HCT116 (cell line): ENCODE measurements around the gene MYCBP2. TPM values are rescaled to one million over a fixed set of nuclear protein-coding genes. Genes with fewer than 3 reads are reported as not detected.

ENCODE experiments used
- ATAC-seq: fragments of 200-7000 bp; cut with Tn5 transposase; 2 replicates; pipeline ENCODE4 v1.9.1; 2020; ENCODE audit warnings: mild to moderate bottlenecking, moderate library complexity
- BruUV-seq: library from RNA; stranded (reverse); fragments of 400-500 nt; replicated peaks from 2 replicates; lab custom pipeline; 2021; lab: Mats Ljungman, UMichigan
- CTCF ChIA-PET: fragments of 300-600 bp; sonication (Branson Sonifier 250); formaldehyde crosslinking; loops from one replicate; lab custom pipeline; 2021; ENCODE audit warnings: antibody characterized with exemption; lab: Charles Lee
- POLR2A ChIA-PET: fragments of 300-600, 350-600 bp; sonication (Branson Sonifier 250); formaldehyde crosslinking; loops from one replicate; lab custom pipeline; 2021; ENCODE audit warnings: antibody characterized with exemption; lab: Charles Lee
- RAD21 ChIA-PET, 2 experiments: fragments of 300-600 bp; sonication (Branson Sonifier 250); formaldehyde crosslinking; loops; one replicate each; lab custom pipeline; 2023; ENCODE audit warnings: low total read pairs in 2 of 2; ENCODE audit not compliant: uncharacterized antibody in 2 of 2, unreplicated experiment in 2 of 2, low non-redundant PET in 1 of 2; lab: Charles Lee
- DNase-seq: peaks from one replicate; pipeline ENCODE4 v3.0.0-alpha.2; 2010; ENCODE audit warnings: low read depth, low spot score
- H2AFZ ChIP-seq: fragments of 200-600 bp; shearing (Covaris generic), sonication (generic); 2 replicates; pipeline ENCODE4 v1.6.1; 2017; ENCODE audit warnings: low read depth, mixed run types, mixed read lengths, antibody characterized with exemption, low read length; ENCODE audit not compliant: poor library complexity, severe bottlenecking
- H3K27ac ChIP-seq: 2 replicates; pipeline ENCODE4 v1.5.1; 2012; ENCODE audit warnings: low read depth, low read length
- H3K27me3 ChIP-seq: fragments of 200-600 bp; sonication (generic); 2 replicates; pipeline ENCODE4 v1.6.1; 2016; ENCODE audit warnings: mixed run types, low read length, mixed read lengths; ENCODE audit not compliant: insufficient read depth
- H3K36me3 ChIP-seq, 2 experiments: fragments of 200-500 bp in 1 of 2; fragments of 200-600 bp in 1 of 2; sonication (Bioruptor generic) in 1 of 2; sonication (generic) in 1 of 2; 2 replicates each; pipeline versions ENCODE4 v1.5.1 to v1.6.1; 2014 to 2016; ENCODE audit warnings: low read length in 2 of 2, inconsistent platforms in 1 of 2, mixed read lengths in 1 of 2, mixed run types in 1 of 2; ENCODE audit not compliant: insufficient read depth in 2 of 2, control insufficient read depth in 1 of 2
- H3K4me1 ChIP-seq, 2 experiments: fragments of 200-600 bp in 1 of 2; sonication (generic) in 1 of 2; 2 replicates each; pipeline versions ENCODE4 v1.5.1 to v1.6.1; 2012 to 2017; ENCODE audit warnings: low read length in 2 of 2, inconsistent platforms in 1 of 2, mild to moderate bottlenecking in 1 of 2, mixed read lengths in 1 of 2, mixed run types in 1 of 2, moderate library complexity in 1 of 2; ENCODE audit not compliant: insufficient read depth in 2 of 2, control insufficient read depth in 1 of 2
- H3K4me2 ChIP-seq: fragments of 200-600 bp; sonication (generic); 2 replicates; pipeline ENCODE4 v1.6.1; 2017; ENCODE audit warnings: mixed run types, low read length, mixed read lengths
- H3K4me3 ChIP-seq, 2 experiments: fragments of 200-600 bp in 1 of 2; sonication (generic) in 1 of 2; replicated peaks in 1 of 2; 2 replicates each; pipeline ENCODE4 v1.5.1; 2011 to 2016; ENCODE audit warnings: low read length in 2 of 2, control low read depth in 1 of 2, low read depth in 1 of 2, mild to moderate bottlenecking in 1 of 2, mixed read lengths in 1 of 2, mixed run types in 1 of 2
- H3K79me2 ChIP-seq: fragments of 200-600 bp; sonication (generic); 2 replicates; pipeline ENCODE4 v1.6.1; 2017; ENCODE audit warnings: mild to moderate bottlenecking, mixed run types, low read length, moderate library complexity, mixed read lengths; ENCODE audit not compliant: insufficient read depth
- H3K9ac ChIP-seq: fragments of 200-600 bp; sonication (generic); 2 replicates; pipeline ENCODE4 v1.6.1; 2016; ENCODE audit warnings: low read length, mixed read lengths
- H3K9me2 ChIP-seq: fragments of 200-600 bp; sonication (generic), shearing (Covaris generic); 2 replicates; pipeline ENCODE4 v1.6.1; 2017; ENCODE audit warnings: mixed run types, mild to moderate bottlenecking, moderate library complexity; ENCODE audit not compliant: insufficient read depth
- H3K9me3 ChIP-seq, 2 experiments: fragments of 200-500 bp in 1 of 2; fragments of 200-600 bp in 1 of 2; sonication (Bioruptor generic) in 1 of 2; sonication (generic) in 1 of 2; 2 replicates each; pipeline ENCODE4 v1.6.1; 2014 to 2017; ENCODE audit warnings: low read length in 2 of 2, mixed read lengths in 2 of 2, inconsistent platforms in 1 of 2, low read depth in 1 of 2, mild to moderate bottlenecking in 1 of 2, mixed run types in 1 of 2, moderate library complexity in 1 of 2; ENCODE audit not compliant: control insufficient read depth in 1 of 2, insufficient read depth in 1 of 2
- H4K20me1 ChIP-seq: fragments of 200-600 bp; sonication (generic), shearing (Covaris generic); 2 replicates; pipeline ENCODE4 v1.6.1; 2017; ENCODE audit warnings: mixed run types, mild to moderate bottlenecking, moderate library complexity; ENCODE audit not compliant: insufficient read depth
- CEBPB ChIP-seq: IDR thresholded peaks from 2 replicates; pipeline ENCODE4 v1.6.1; 2012; ENCODE audit warnings: low read depth
- EGR1 ChIP-seq: IDR thresholded peaks from 2 replicates; pipeline ENCODE4 v1.6.1; 2012; ENCODE audit warnings: low read depth
- FOSL1 ChIP-seq: IDR thresholded peaks from 2 replicates; pipeline ENCODE4 v1.6.1; 2012; ENCODE audit warnings: low read depth
- JUND ChIP-seq: IDR thresholded peaks from 2 replicates; pipeline ENCODE4 v1.6.1; 2012
- POLR2A ChIP-seq: IDR thresholded peaks from 2 replicates; pipeline ENCODE4 v1.7.0; 2011; ENCODE audit warnings: borderline replicate concordance; ENCODE audit not compliant: insufficient read depth, insufficient read length; ENCODE audit errors: extremely low read depth
- POLR2AphosphoS5 ChIP-seq: IDR thresholded peaks from 2 replicates; pipeline ENCODE4 v1.6.1; 2011; ENCODE audit warnings: mild to moderate bottlenecking, low read depth, low read length, moderate library complexity
- SP1 ChIP-seq: IDR thresholded peaks from 2 replicates; pipeline ENCODE4 v1.6.1; 2012; ENCODE audit warnings: low read depth
- SRF ChIP-seq: IDR thresholded peaks from 2 replicates; pipeline ENCODE4 v1.6.1; 2012; ENCODE audit warnings: low read depth
- TCF7L2 ChIP-seq: IDR thresholded peaks from 2 replicates; pipeline ENCODE4 v1.7.0; 2011; ENCODE audit warnings: borderline replicate concordance, inconsistent platforms; ENCODE audit not compliant: insufficient read depth, insufficient read length; ENCODE audit errors: extremely low read depth
- YY1 ChIP-seq: IDR thresholded peaks from 2 replicates; pipeline ENCODE4 v1.6.1; 2011; ENCODE audit warnings: low read length, low read depth, moderate library complexity, mild to moderate bottlenecking; ENCODE audit not compliant: insufficient replicate concordance; ENCODE audit errors: extremely low read depth
- ZFX ChIP-seq: fragments of 450-650 bp; IDR thresholded peaks from 2 replicates; pipeline ENCODE4 v1.6.1; 2017
- ZNF274 ChIP-seq: fragments of 200-500 bp; sonication (Bioruptor generic); IDR thresholded peaks from 2 replicates; pipeline ENCODE4 v1.6.1; 2014; ENCODE audit warnings: mild to moderate bottlenecking, low read depth, low read length, inconsistent platforms
- intact Hi-C: fragments of 100-400 bp; cut with micrococcal nuclease; formaldehyde crosslinking; loops from 2 replicates; pipeline ENCODE4 v1.10.0; 2022
- total RNA-seq: library from RNA; stranded (reverse); gene quantifications from one replicate; pipeline ENCODE4 v1.2.1, GENCODE V29; 2021; ENCODE audit not compliant: unreplicated experiment
- TF ChIP-seq, protein P1 (sequence below), 3 experiments: fragments of 200-600 bp in 1 of 3; sonication (generic) in 1 of 3; IDR thresholded peaks in 2 of 3; conservative IDR thresholded peaks in 1 of 3; 2 replicates each; pipeline ENCODE4 v1.5.1; 2012 to 2017; ENCODE audit warnings: low read depth in 2 of 3, low read length in 2 of 3, antibody characterized with exemption in 1 of 3, borderline replicate concordance in 1 of 3, control low read depth in 1 of 3, mild to moderate bottlenecking in 1 of 3, mixed read lengths in 1 of 3, mixed run types in 1 of 3, moderate library complexity in 1 of 3; ENCODE audit not compliant: insufficient read depth in 1 of 3

Gene MYCBP2
- total RNA-seq, 1 experiment from 2014 or later = 48.5 TPM

- TF ChIP-seq ZNF274 (no peak), POLR2A (no peak), SRF (no peak), YY1 (no peak), EGR1 (no peak), JUND (no peak), POLR2AphosphoS5 (no peak), CEBPB (no peak), ZFX (no peak), FOSL1 (no peak), TCF7L2 (no peak), SP1 (no peak)
- TF ChIP-seq, protein P1, sequence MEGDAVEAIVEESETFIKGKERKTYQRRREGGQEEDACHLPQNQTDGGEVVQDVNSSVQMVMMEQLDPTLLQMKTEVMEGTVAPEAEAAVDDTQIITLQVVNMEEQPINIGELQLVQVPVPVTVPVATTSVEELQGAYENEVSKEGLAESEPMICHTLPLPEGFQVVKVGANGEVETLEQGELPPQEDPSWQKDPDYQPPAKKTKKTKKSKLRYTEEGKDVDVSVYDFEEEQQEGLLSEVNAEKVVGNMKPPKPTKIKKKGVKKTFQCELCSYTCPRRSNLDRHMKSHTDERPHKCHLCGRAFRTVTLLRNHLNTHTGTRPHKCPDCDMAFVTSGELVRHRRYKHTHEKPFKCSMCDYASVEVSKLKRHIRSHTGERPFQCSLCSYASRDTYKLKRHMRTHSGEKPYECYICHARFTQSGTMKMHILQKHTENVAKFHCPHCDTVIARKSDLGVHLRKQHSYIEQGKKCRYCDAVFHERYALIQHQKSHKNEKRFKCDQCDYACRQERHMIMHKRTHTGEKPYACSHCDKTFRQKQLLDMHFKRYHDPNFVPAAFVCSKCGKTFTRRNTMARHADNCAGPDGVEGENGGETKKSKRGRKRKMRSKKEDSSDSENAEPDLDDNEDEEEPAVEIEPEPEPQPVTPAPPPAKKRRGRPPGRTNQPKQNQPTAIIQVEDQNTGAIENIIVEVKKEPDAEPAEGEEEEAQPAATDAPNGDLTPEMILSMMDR (IDR thresholded peaks at IDR 0.05 in 2 of 3, conservative IDR thresholded peaks at IDR 0.05 in 1 of 3; ENCODE audit: borderline replicate concordance in 1 of 3, insufficient read depth in 1 of 3, low read depth in 2 of 3, low read length in 2 of 3) = no peak
- TF ChIP-seq, all 23 proteins: peak for 0
- DNase-seq (no peak), ATAC-seq (no peak)
- Histone ChIP-seq H3K27me3 (no peaks in the 10 kb centered on the region), H2AFZ (no peak overlapping the region), H3K27ac (no peak overlapping the region), H3K4me2 (no peak overlapping the region), H3K4me1 (no peaks in the 10 kb centered on the region), H4K20me1 (no peaks in the 10 kb centered on the region), H3K9me2 (no peaks in the 10 kb centered on the region), H3K4me3 (no peak overlapping the region), H3K36me3 (peaks cover 19 to 23% of the 10 kb centered on the region in 2 experiments), H3K79me2 (peaks cover 14% of the 10 kb centered on the region), H3K9me3 (no peaks in the 10 kb centered on the region), H3K9ac (no peak overlapping the region)
- ChIA-PET CTCF (no interaction called here), RAD21 (no interaction called here), POLR2A (no interaction called here)
- no TSS peak for BruUV-seq
- intact Hi-C loops = loop anchor here (10.0 kb wide), 1 partner anchor 1326 kb away; no protein-coding TSS in a partner anchor
These were observed 326.4 kb downstream of the MYCBP2 start for GRCh38 chr13:77000475-77000874.

Other genes with a start within 250 kb of the MYCBP2 start
- gene SCEL, start 208.6 kb upstream of the MYCBP2 start, total RNA-seq = 0.07 TPM